Small intestine (tissue), 7 donors: ENCODE results near the gene NKX2-1. TPM values are rescaled to one million over a fixed set of nuclear protein-coding genes. Genes with fewer than 3 reads are reported as not detected.
"Not testable (repeated sequence)": the region's sequence is repeated elsewhere in the genome, so short reads cannot be mapped to it uniquely, and the experiment has no call there.

ENCODE experiments used
- DNase-seq, 2 donors: peaks; one replicate each; pipeline versions ENCODE4 v3.0.0 to v3.0.0-alpha.2; 2013
- FAIRE-seq: peaks from 2 replicates; lab custom pipeline; 2012; peaks lifted over from hg19 to GRCh38; lab: Jason Lieb, UNC
- H3K27ac ChIP-seq, 3 donors: one replicate each; pipeline ENCODE4 v1.5.1; 2013; ENCODE audit warnings: low read length in 2 of 3, mild to moderate bottlenecking in 2 of 3, control low read depth in 1 of 3, inconsistent platforms in 1 of 3, low read depth in 1 of 3, moderate library complexity in 1 of 3
- H3K27me3 ChIP-seq, 3 donors: one replicate each; pipeline ENCODE4 v1.6.1; 2013; ENCODE audit warnings: low read length in 3 of 3, inconsistent platforms in 1 of 3; ENCODE audit not compliant: control insufficient read depth in 3 of 3, insufficient read depth in 3 of 3
- H3K36me3 ChIP-seq, 3 donors: one replicate each; pipeline ENCODE4 v1.6.1; 2013; ENCODE audit warnings: low read length in 3 of 3, inconsistent platforms in 1 of 3, low read depth in 1 of 3, mild to moderate bottlenecking in 1 of 3, moderate library complexity in 1 of 3; ENCODE audit not compliant: control insufficient read depth in 3 of 3, insufficient read depth in 2 of 3
- H3K4me1 ChIP-seq, 3 donors: one replicate each; pipeline ENCODE4 v1.6.1; 2013; ENCODE audit warnings: low read length in 2 of 3, inconsistent platforms in 1 of 3, low read depth in 1 of 3, mild to moderate bottlenecking in 1 of 3, moderate library complexity in 1 of 3; ENCODE audit not compliant: control insufficient read depth in 3 of 3, insufficient read depth in 2 of 3
- H3K4me3 ChIP-seq, 3 donors: one replicate each; pipeline ENCODE4 v1.5.1; 2013; ENCODE audit warnings: low read length in 3 of 3, control low read depth in 1 of 3, inconsistent platforms in 1 of 3, low read depth in 1 of 3, mild to moderate bottlenecking in 1 of 3, moderate library complexity in 1 of 3
- H3K9me3 ChIP-seq, 2 donors: one replicate each; pipeline ENCODE4 v1.6.1; 2013; ENCODE audit warnings: low read depth in 1 of 2, low read length in 1 of 2; ENCODE audit not compliant: control insufficient read depth in 2 of 2, insufficient read depth in 1 of 2
- WGBS, 3 donors: extraction: QIAGEN DNeasy Blood & Tissue Kit; methylation state at CpG; one replicate each; pipeline ENCODE4 v1.1.7; 2013; 5-methylcytosine and 5-hydroxymethylcytosine counted together
- polyA plus RNA-seq, 4 donors: library from polyadenylated mRNA; stranded (reverse) in 3 of 4; unstranded in 1 of 4; fragments of 200-250 nt in 3 of 4; fragments of 120-200 nt in 1 of 4; gene quantifications; one replicate each; pipeline versions ENCODE4 v1.2.1 to v1.2.3, GENCODE V29; 2013
- donor health status: healthy with polysubstance abuse.
- donor health status: control.
- donor health status: control.
- donor health status: Bipolar disorder and iron deficiency.
- donor health status: healthy.

Gene NKX2-1
- polyA plus RNA-seq, 4 donors: 0.45 TPM; not detected in 3

GRCh38 chr14:36478782-36479181, 41.2 kb downstream of the NKX2-1 start:
- H3K4me1 ChIP-seq: no peaks in the 10 kb centered on the region
- H3K9me3 ChIP-seq: no peaks in the 10 kb centered on the region
- no peaks in the 10 kb centered on the region for H3K36me3 ChIP-seq
- H3K27me3 ChIP-seq: no peaks in the 10 kb centered on the region
- H3K27ac ChIP-seq: no peak overlapping the region
- WGBS, 3 donors: 0 to 49% (median 8%) methylated on average over 1 of the region's 1 CpG
- no peak overlapping the region for H3K4me3 ChIP-seq
- DNase-seq: no peak
- no peak for FAIRE-seq

- FAIRE-seq (no peak), DNase-seq (no peak)
- no peaks in the 10 kb centered on the region for H3K36me3 ChIP-seq
- H3K27me3 ChIP-seq: no peaks in the 10 kb centered on the region
- no peaks in the 10 kb centered on the region for H3K4me1 ChIP-seq
- no peaks in the 10 kb centered on the region for H3K9me3 ChIP-seq
- no peak overlapping the region for H3K4me3 ChIP-seq
- H3K27ac ChIP-seq: no peak overlapping the region
- WGBS, 3 donors: 62 to 64% (median 63%) methylated on average over 6 of the region's 6 CpGs
These were observed 42.8 kb downstream of the NKX2-1 start for GRCh38 chr14:36477266-36477665.

- H3K4me1 ChIP-seq, H3K9me3 ChIP-seq, H3K36me3 ChIP-seq, H3K4me3 ChIP-seq, DNase-seq, H3K27ac ChIP-seq, FAIRE-seq, H3K27me3 ChIP-seq: not testable (repeated sequence)
- 89 to 91% (median 90%) methylated on average over 7 of the region's 7 CpGs for WGBS, 3 donors
These were observed 44.0 kb downstream of the NKX2-1 start for GRCh38 chr14:36476061-36476460.

- 63 to 83% (median 67%) methylated on average over 4 of the region's 4 CpGs for WGBS, 3 donors
- Histone ChIP-seq H3K9me3 (no peaks in the 10 kb centered on the region), H3K27ac (no peak overlapping the region), H3K4me1 (no peaks in the 10 kb centered on the region), H3K27me3 (no peaks in the 10 kb centered on the region), H3K4me3 (no peak overlapping the region), H3K36me3 (no peaks in the 10 kb centered on the region)
- no peak for DNase-seq
- FAIRE-seq: no peak
These were observed 45.4 kb downstream of the NKX2-1 start for GRCh38 chr14:36474593-36474992.

GRCh38 chr14:36471431-36471830, 48.6 kb downstream of the NKX2-1 start:
- WGBS, 3 donors: 85 to 87% (median 86%) methylated on average over 3 of the region's 3 CpGs
- Histone ChIP-seq H3K9me3 (no peaks in the 10 kb centered on the region), H3K4me1 (no peaks in the 10 kb centered on the region), H3K27me3 (no peaks in the 10 kb centered on the region), H3K27ac (no peak overlapping the region), H3K36me3 (no peaks in the 10 kb centered on the region), H3K4me3 (no peak overlapping the region)
- DNase-seq: no peak
- no peak for FAIRE-seq

- no peaks in the 10 kb centered on the region for H3K9me3 ChIP-seq
- H3K4me3 ChIP-seq: no peak overlapping the region
- DNase-seq (no peak), FAIRE-seq (no peak)
- H3K4me1 ChIP-seq: no peaks in the 10 kb centered on the region
- H3K36me3 ChIP-seq: no peaks in the 10 kb centered on the region
- WGBS, 3 donors: 8 to 43% (median 35%) methylated on average over 1 of the region's 1 CpG
- no peak overlapping the region for H3K27ac ChIP-seq
- H3K27me3 ChIP-seq: no peaks in the 10 kb centered on the region
These were observed 52.7 kb downstream of the NKX2-1 start for GRCh38 chr14:36467332-36467731.

Other genes with a start within 250 kb of the NKX2-1 start
- 10 to 100 TPM; 12.9 to 30.8 (median 22.0) TPM for gene MBIP, start 199.6 kb downstream of the NKX2-1 start, polyA plus RNA-seq
- not detected for gene NKX2-8, start 62.4 kb upstream of the NKX2-1 start, polyA plus RNA-seq
- under 1 TPM in 2 of 4 donors, not detected in 2; 0.03 to 0.04 TPM for gene PAX9, start 141.6 kb upstream of the NKX2-1 start, polyA plus RNA-seq